ENCODE results near the gene HOXB4. TPM values are rescaled to one million over a fixed set of nuclear protein-coding genes. Genes with fewer than 3 reads are reported as not detected.
A peak's percentile ranks its signal among the peaks of the same experiment; 100 is the strongest.
"Not testable (repeated sequence)": the region's sequence is repeated elsewhere in the genome, so short reads cannot be mapped to it uniquely, and the experiment has no call there.

The HOXB4 gene
- total RNA-seq, 1 donor from 2014 or later: 1.2 TPM

- DNase-seq (ENCODE audit: low read depth in 2 of 2): no peak
Observed at GRCh38 chr17:48549281-48549630, 28.9 kb downstream of the HOXB4 start.

DNA sequence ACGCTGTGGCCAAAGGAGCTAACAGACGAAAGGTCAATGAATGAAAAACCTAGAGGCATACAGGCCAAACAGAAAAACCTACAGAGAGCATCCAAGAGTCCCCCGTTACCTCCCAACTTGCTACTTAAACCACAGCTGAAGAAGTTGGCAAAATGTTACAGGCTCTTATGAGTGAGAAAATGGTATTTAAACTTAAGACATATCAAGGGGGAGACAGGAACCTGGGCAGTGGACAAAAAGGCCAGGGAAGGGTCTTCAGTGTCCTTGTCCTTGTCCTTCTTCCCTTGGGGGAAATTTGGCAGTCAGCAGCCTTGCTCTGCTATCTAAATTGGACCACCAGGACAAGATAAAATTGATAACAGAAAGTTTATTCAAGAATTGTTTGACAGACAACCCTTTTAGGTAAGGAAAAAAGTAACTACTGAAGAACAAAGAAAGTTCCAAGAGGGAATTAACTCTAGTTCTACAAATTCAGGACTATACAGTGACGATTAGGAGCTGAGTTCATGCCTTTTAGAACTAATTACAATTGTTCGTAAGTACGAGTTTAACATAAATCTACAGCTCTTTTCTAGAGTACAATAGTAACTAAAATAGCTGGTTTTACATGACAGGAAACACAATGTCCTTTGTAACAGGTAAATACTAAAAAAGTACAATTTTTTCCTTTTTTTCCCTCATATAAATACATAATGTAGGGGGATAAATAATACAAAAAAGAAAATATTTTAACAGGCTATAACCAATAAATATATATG is 29.4 kb downstream of the HOXB4 start:
- no peak for DNase-seq (ENCODE audit: low read depth in 2 of 2)

DNA sequence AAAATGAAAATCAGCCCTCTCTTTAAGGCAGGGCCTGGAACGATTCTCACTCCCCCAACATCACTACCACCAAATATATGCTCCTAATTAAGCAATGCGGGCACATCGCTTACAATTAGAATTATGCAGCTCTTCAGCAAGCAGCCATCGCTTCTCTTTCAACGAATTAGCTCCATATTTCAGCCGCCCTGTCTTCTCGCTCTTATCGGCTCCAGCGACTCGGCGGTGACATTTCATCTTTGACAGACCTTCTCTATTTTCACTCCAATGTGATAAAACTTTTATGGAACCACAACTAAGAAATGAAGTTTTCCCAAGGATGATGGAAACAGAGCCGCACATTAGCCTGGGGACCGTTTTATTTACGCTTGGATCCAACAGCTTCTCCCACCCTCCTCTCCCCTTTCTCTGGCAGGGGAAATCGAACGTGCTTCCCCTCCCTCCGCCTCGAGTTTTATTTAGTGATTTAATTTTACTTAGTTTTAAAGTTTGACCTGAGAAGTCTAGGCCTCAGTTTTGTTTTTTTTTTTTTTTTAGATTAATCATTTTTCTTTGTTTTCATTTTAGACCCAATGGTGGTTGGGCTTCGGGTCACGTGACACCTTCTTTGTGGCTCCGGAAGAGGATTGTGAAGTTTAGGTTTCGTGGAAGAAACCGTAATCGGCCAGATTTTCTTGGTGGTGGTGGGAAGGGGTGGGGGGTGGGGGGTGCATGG is 30.2 kb downstream of the HOXB4 start:
- peak in 1 of 2 donors; percentile 35 for DNase-seq (ENCODE audit: low read depth in 2 of 2)

DNA sequence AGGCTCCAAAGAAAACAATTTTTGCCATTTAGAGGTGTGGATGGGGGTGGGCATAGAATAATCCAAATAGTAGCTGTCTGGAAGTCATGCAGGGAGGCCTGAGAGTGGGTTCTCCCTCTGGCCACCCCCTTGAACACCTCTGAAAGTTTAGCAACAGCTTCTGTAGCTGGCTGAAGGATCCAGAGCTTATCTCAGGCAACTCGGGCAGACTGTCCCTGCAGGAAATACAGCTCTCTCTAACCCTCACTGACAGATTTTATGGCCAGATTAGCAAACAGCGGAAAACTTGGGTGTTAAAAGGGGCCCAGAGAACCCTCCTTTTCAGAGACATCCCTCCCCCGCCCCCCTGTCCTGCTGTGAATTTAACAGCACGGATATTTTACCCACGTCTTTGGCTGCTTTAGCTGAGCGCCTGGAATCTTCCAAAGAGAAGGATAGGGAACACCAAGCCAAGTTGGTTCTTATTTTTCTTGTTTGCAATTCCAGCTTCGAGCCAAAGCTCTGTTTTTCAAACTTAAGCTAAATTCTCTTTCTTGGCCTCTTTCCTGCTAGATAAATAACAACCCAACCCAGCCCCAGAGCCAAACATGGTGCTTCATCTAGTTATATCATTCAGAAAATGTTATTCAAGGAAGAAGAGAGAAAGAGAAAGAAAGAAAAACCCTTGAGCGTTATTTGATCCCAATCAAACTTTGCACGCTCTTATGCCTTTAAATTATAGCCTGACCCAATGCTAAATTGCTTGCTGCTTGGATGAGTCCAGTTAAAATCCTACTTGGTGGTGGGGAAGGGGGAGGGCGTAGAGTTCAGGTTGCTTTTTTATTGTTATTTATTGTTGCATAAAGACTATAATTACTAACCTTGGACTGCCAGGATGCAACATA is 31.0 kb downstream of the HOXB4 start:
- DNase-seq (ENCODE audit: low read depth in 2 of 2): no peak

- DNase-seq (ENCODE audit: low read depth in 2 of 2): no peak
Observed at GRCh38 chr17:48546137-48546923, 31.8 kb downstream of the HOXB4 start.

DNA sequence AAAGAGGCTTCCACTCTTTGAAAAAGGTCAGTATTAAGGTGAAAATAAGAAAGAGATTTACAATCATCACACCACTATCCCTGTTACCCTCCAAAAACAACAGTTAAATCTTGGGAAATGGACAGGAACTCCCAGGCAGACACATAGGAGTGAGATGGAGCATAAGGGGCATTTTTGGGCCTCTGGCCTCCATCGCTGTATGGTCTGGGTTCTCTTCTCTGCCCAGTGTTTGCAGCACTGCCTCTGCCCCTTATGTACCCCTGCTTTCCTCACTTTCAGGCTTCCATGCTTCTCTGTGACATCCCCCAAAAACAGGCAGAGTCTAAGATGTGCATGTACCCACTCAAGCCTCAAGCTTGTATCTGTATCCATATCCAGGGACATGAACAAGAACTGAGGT is 32.6 kb downstream of the HOXB4 start:
- no peak for DNase-seq (ENCODE audit: low read depth in 2 of 2)

GRCh38 chr17:48545022-48545375 is 33.2 kb downstream of the HOXB4 start, which contains the start of gene HOXB2:
Gene HOXB2, minus strand, starts transcription at chr17:48545109. Its CDS starts 198 bp downstream, at chr17:48544911.
- peak; percentile 47 to 76 for DNase-seq (ENCODE audit: low read depth in 2 of 2)

DNA sequence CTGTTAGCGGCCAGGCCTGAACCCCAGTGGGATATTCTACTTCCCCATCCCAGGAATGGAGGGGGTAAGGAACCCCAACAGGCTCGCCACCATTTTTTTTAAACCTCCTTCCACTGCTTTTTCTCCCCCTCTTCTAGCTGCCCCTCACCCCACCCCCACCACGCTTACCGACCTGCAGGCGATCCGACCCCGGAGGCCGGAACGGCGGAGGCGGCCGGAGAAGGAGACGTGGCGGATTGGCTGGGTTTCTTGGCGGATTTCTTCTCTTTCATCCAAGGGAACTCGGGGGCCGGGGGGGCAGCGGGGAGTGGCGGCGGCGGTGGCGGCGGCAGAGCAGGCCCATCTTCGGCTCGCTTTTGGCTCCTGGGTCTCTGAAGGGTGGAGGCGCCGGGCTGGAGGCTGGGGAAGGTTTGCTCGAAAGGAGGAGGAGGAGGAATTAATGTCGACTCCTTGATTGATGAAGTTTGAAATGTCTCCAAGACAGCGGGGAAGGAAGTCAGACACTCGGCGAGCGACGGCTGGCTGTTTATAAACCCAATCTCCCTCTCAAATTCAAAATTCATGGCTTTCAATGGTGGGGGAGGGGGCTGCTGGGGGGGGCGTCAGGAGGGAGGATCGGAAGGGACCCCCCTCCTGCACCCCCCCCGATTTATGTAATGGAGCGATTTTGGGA is 33.7 kb downstream of the HOXB4 start:
- DNase-seq (ENCODE audit: low read depth in 2 of 2): peak in 1 of 2 donors; percentile 87

DNA sequence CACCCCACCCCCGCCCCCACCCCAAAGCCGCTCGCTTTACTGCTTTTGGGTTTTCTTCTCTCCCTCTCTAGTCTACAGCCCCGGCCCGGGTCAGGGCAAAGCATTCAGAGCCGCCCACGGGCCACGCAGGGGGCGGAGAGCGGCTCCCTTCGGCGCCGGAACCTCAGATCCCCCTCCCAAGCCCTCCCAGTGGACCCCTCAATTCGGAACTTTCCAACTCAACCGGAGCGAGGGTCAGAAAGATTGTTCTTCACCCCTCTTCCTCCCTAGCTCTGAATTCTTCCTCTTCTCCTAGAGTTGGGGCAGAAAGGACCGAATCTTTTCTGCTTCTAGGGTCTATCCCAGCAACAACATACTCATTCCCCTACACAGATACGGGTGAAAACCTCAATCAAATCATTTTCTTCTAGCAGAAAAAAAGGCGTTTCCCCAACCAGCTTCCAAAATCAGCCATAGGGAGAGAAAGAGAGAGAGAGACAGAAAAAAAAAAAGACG is 34.2 kb downstream of the HOXB4 start:
- DNase-seq (ENCODE audit: low read depth in 2 of 2): no peak

- peak; percentile 61 to 66 for DNase-seq (ENCODE audit: low read depth in 2 of 2)
Observed at GRCh38 chr17:48543107-48543853, 34.9 kb downstream of the HOXB4 start.

GRCh38 chr17:48542698-48543106 is 35.4 kb downstream of the HOXB4 start:
- no peak for DNase-seq (ENCODE audit: low read depth in 2 of 2)

DNA sequence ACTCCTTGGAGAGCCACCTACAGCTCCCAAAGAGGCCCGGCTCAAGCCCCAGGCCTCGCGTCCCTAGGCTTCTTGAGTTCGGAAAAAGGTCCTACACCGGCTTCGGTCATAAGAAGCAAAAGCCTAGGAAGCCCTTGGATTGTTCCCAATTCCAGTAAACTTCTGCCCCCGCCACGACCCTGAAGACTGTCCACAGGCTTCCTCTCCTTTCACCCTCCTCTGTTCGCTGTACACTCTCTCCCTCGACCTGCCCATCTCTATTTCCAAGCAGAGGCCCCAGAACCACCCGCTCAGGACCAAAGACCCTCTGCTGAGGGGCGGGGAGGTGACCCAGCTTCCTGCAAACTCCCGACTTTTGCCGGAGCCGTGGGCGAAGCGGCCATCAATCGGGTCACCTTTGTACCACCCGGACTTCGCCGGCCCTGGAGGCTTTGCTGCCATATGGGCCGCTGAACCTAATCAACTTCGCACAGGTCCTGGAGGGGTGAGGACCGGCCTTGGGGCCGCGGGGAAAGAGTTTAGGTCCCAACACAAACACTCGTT is 36.0 kb downstream of the HOXB4 start:
- peak in 1 of 2 donors; percentile 55 for DNase-seq (ENCODE audit: low read depth in 2 of 2)

GRCh38 chr17:48541577-48542113 is 36.5 kb downstream of the HOXB4 start:
- peak in 1 of 2 donors; percentile 59 for DNase-seq (ENCODE audit: low read depth in 2 of 2)

DNA sequence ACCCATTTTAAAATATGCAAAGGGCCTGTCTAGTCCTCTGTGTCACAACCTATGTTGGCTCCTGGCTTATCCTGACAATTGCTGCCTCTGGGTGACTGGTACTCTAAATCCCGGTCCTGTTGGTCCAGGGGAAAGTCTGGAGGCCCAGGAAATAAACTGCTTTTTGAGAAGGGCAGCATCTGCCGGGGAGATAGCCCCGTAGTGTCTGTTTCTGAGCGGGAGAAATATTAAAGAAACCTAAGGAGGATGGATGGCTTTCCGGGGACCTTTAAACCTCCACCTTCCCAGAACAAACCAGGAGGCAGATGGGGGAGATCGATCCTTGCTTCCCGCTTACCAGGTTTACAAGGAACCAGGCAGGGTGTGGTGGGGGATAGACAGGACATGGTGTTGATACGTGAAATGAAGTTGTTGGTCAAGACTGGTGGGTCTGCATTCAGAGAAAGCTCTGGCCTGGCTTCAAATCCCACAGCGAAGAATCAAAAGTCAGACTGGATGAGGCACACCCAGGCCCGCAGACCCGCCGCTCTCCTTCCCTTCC is 37.0 kb downstream of the HOXB4 start:
- DNase-seq (ENCODE audit: low read depth in 2 of 2): peak in 1 of 2 donors; percentile 32

DNA sequence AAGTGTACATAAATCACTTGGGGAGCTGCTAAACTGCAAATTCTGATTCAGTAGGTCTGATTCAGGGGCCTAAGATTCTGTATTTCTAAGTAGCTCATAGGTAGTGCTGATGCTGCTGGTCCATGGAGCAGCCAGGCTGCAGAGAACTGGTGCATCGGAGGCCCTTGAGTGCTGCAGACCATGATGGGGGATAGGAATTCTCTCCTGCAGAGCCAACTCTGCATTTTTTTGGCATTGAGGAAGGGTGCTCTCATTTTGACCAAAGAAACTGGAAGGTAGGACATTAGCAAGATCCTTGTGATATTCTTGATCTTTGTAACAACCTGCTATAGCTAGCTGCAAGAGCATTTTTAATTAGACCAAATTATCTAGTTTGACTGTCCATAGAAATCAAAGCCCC is 37.9 kb downstream of the HOXB4 start:
- DNase-seq (ENCODE audit: low read depth in 2 of 2): no peak

DNA sequence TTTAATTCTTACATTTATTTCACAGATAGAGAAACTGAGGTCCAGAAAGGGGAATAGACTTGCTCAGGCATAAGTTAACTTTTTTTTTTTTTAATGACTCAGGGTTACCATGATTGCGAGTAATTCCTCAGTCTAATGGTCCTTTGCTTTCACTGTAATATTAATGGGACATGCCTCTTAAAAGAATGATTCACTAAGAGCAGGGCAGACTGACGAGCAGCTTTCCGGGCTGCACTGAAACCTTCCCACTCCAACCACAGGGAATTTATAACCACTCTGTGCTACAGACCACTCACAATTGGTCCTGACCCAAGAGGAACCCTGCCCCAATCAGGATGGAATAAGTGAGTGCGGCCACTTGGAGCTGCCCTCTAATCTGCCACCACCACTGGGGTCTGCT is 39.0 kb downstream of the HOXB4 start:
- DNase-seq (ENCODE audit: low read depth in 2 of 2): peak in 1 of 2 donors; percentile 59

- no peak for DNase-seq (ENCODE audit: low read depth in 2 of 2)
Observed at GRCh38 chr17:48537316-48537715, 40.8 kb downstream of the HOXB4 start.

DNA sequence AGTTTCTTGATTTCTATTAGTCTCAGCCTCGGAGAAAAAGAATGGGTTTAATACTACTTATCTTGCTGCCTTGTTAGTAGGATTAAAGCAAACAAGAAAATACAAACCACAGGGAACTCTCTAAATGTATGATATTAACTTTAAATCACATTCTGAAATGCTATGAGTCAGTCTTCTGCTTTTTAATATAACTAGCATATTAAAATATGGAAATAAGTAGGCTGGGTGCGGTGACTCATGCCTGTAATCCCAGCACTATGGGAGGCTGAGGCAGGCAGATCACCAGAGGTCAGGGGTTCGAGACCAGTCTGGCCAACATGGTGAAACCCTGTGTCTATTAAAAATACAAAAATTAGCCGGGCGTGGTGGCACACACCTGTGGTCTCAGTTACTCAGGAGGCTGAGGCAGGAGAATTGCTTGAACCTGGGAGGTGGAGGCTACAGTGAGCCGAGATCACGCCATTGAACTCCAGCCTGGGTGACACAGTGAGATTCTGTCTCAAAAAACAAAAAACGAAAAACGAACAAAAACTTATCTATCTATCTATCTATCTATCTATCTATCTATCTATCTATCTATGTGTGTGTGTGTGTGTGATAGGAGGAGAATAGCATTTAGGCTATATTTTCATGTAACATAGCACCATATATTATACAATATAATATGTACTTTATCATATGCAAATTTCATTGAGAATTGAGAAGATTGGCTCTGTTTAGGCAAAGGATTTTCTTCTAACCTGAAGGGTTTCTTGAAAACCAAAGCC is 42.2 kb downstream of the HOXB4 start:
- DNase-seq (ENCODE audit: low read depth in 2 of 2): not testable (repeated sequence)
